Breast epithelium (tissue), 3 donors: Measurements from ENCODE around the gene KRT15.

Experiments used
- CTCF ChIP-seq, 3 donors: fragments of 450-650 bp; IDR thresholded peaks; one replicate each; pipeline ENCODE4 v1.5.1; 2016 to 2017; ENCODE audit warnings: antibody characterized with exemption in 3 of 3, mild to moderate bottlenecking in 3 of 3, moderate library complexity in 3 of 3
- POLR2AphosphoS5 ChIP-seq, 3 donors: sonication (generic); formaldehyde crosslinking; IDR thresholded peaks; one replicate each; pipeline ENCODE4 v1.6.1; 2017; ENCODE audit warnings: antibody characterized with exemption in 3 of 3

- TF ChIP-seq CTCF (IDR thresholded peaks at IDR 0.05): no peak
- no peak for TF ChIP-seq POLR2AphosphoS5 (IDR thresholded peaks at IDR 0.05)
Measured at GRCh38 chr17:41483531-41483930, 35.2 kb downstream of the KRT15 start.
